ENCODE data around the gene VSTM2L.

Gene VSTM2L

DNA sequence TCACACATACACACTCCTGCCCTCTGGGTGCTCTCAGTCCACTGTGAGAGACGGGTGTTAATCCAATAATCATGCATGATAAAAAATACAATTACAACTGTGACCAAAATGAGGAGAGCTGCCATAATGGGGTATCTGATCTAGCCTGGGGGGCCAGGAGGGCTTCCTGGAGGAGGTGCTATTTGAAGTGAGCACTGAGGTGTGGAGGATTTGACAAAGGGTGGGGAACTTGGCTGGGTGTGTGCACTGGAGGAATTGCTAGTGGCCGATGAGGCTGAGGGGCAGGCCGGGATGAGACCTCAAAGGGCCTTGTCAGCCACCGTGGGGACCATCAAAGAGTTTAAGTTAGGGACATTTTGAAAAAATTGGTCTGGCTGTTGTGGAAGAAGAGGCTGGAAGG, 34.8 kb downstream of the VSTM2L start:
- TF ChIP-seq, protein P1, sequence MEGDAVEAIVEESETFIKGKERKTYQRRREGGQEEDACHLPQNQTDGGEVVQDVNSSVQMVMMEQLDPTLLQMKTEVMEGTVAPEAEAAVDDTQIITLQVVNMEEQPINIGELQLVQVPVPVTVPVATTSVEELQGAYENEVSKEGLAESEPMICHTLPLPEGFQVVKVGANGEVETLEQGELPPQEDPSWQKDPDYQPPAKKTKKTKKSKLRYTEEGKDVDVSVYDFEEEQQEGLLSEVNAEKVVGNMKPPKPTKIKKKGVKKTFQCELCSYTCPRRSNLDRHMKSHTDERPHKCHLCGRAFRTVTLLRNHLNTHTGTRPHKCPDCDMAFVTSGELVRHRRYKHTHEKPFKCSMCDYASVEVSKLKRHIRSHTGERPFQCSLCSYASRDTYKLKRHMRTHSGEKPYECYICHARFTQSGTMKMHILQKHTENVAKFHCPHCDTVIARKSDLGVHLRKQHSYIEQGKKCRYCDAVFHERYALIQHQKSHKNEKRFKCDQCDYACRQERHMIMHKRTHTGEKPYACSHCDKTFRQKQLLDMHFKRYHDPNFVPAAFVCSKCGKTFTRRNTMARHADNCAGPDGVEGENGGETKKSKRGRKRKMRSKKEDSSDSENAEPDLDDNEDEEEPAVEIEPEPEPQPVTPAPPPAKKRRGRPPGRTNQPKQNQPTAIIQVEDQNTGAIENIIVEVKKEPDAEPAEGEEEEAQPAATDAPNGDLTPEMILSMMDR (IDR thresholded peaks at IDR 0.05): no peak
- TF ChIP-seq ZFX (IDR thresholded peaks at IDR 0.05; ENCODE audit: borderline replicate concordance): no peak
- no peak overlapping the region for H3K27ac ChIP-seq

GRCh38 chr20:37938181-37938750, 35.3 kb downstream of the VSTM2L start:
- H3K27ac ChIP-seq: no peak overlapping the region
- TF ChIP-seq ZFX (IDR thresholded peaks at IDR 0.05; ENCODE audit: borderline replicate concordance): no peak
- TF ChIP-seq, protein P1 (IDR thresholded peaks at IDR 0.05): no peak

- H3K27ac ChIP-seq: no peak overlapping the region
- TF ChIP-seq ZFX (IDR thresholded peaks at IDR 0.05; ENCODE audit: borderline replicate concordance): no peak
- TF ChIP-seq, protein P1 (IDR thresholded peaks at IDR 0.05): no peak
These were observed 36.0 kb downstream of the VSTM2L start for GRCh38 chr20:37938954-37939353.

DNA sequence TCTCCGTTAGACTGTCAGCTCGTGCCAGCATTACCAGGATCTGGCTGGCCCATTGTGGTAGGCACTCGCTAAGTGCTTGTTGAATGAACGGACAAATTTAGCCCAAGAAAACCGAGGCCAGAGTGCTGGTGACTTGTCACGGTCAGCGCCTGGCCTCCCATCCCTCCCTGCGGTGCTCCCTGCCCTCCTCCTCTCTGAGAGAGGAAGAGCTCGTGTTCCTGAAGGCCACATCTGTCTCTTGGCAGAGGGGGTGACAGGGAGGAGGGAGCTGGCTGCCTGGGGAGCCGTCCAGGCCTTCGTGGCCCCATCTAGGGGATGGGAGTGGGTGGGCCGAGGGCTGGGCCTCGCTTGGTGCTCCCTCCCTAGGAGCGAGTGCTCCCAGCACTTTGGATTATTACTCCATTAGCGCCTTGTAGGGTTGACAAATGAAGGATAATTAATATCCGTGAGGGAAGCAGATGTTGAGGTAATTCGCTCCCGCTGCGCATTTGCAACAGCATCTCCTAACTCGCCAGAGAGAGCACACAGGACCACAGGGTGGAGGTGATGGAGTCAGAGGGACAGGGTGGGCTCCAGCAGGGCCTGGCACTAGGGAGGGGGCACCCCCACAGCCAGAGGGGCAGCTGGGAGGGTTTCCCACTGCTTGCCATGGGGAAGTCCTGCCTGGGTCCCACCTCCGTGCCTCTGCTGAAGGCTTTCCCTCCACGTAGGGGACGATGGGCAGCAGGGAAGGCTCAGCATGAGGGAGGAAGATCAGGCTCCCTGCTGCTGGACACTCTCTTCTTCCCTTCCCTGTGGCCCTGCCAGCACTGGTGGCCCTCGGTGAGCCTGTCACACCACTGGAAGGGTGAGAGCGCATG, 37.0 kb downstream of the VSTM2L start:
- H3K27ac ChIP-seq: no peak overlapping the region
- no peak for TF ChIP-seq ZFX (IDR thresholded peaks at IDR 0.05; ENCODE audit: borderline replicate concordance)
- TF ChIP-seq, protein P1 (IDR thresholded peaks at IDR 0.05): no peak

DNA sequence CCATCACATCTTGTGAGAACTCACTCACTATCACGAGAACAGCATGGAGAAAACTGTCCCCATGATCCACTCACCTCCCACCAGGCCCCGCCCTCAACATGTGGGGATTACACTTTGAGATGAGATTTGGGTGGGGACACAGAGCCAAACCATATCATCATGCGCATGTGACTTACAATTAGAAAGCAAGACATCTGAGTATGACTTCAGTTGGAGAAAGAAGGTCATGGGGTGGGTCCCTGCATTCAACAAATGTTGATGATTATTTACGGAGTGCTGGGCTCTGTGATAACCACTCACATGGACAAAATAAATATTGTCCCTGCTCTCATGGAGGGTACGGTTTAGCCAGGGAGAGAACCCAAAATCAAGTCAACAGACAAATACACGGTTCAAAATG, 37.9 kb downstream of the VSTM2L start:
- H3K27ac ChIP-seq: no peak overlapping the region
- TF ChIP-seq, protein P1 (IDR thresholded peaks at IDR 0.05): no peak

DNA sequence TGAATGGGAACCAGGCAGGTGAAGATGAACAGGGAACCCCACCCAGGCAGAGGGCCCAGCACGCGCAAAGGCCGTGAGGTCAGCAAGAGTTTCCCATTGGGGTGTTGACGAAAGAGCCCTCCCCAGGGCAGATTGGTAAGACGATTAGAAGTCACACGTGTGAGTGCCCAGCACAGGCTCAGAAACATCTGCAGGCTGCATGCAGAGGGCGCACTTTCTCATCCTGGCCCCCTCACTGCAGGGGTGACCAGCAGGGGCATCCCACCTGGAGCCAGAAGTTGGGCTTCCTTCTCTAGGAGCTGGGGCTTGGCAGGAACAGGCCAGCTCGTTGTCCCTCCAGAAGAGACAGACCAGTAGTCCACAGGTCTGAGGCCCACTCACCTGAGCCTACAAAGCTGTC, 38.4 kb downstream of the VSTM2L start:
- H3K27ac ChIP-seq: no peak overlapping the region
- TF ChIP-seq ZFX (IDR thresholded peaks at IDR 0.05; ENCODE audit: borderline replicate concordance): no peak
- TF ChIP-seq, protein P1 (IDR thresholded peaks at IDR 0.05): no peak

GRCh38 chr20:37941992-37942391, 39.1 kb downstream of the VSTM2L start:
- TF ChIP-seq ZFX (IDR thresholded peaks at IDR 0.05; ENCODE audit: borderline replicate concordance): no peak
- H3K27ac ChIP-seq: no peak overlapping the region

Measured in 22Rv1 (cell line).